Measurements from ENCODE around the gene KLK1.

The KLK1 gene

GRCh38 chr19:50839712-50840655, 16.4 kb upstream of the KLK1 start:
- Mint-ChIP-seq H3K4me1 (peaks cover 12% of the 10 kb centered on the region), H3K36me3 (ENCODE audit: low read depth) (no peaks in the 10 kb centered on the region), H3K27me3 (ENCODE audit: low read depth, poor library complexity) (peaks cover 95% of the 10 kb centered on the region), H3K27ac (no peak overlapping the region), H3K9me3 (peaks cover 31% of the 10 kb centered on the region), H3K4me3 (no peak overlapping the region)
- no peak for DNase-seq
- TF ChIP-seq CTCF (IDR thresholded peaks at IDR 0.05) = no peak

GRCh38 chr19:50838239-50838638, 14.7 kb upstream of the KLK1 start:
- DNase-seq = no peak
- Mint-ChIP-seq H3K36me3 (ENCODE audit: low read depth) (no peaks in the 10 kb centered on the region), H3K4me3 (peak overlapping the region; percentile 10), H3K4me1 (peaks cover 12% of the 10 kb centered on the region), H3K9me3 (peaks cover 19% of the 10 kb centered on the region), H3K27ac (no peak overlapping the region), H3K27me3 (ENCODE audit: low read depth, poor library complexity) (peaks cover 91% of the 10 kb centered on the region)
- no peak for TF ChIP-seq CTCF (IDR thresholded peaks at IDR 0.05)

GRCh38 chr19:50837300-50837699, 13.7 kb upstream of the KLK1 start:
- peaks cover 89% of the 10 kb centered on the region for H3K27me3 Mint-ChIP-seq (ENCODE audit: low read depth, poor library complexity)
- H3K27ac Mint-ChIP-seq = no peak overlapping the region
- DNase-seq = no peak
- peaks cover 12% of the 10 kb centered on the region for H3K4me1 Mint-ChIP-seq
- TF ChIP-seq CTCF (IDR thresholded peaks at IDR 0.05) = no peak
- no peaks in the 10 kb centered on the region for H3K36me3 Mint-ChIP-seq (ENCODE audit: low read depth)
- H3K4me3 Mint-ChIP-seq = peak overlapping the region; percentile 33
- peaks cover 9% of the 10 kb centered on the region for H3K9me3 Mint-ChIP-seq

GRCh38 chr19:50836543-50837195, 13.1 kb upstream of the KLK1 start:
- Mint-ChIP-seq H3K27me3 (ENCODE audit: low read depth, poor library complexity) (peaks cover 89% of the 10 kb centered on the region), H3K36me3 (ENCODE audit: low read depth) (no peaks in the 10 kb centered on the region), H3K4me3 (peak overlapping the region; percentile 88), H3K27ac (no peak overlapping the region), H3K4me1 (peaks cover 12% of the 10 kb centered on the region), H3K9me3 (peaks cover 5% of the 10 kb centered on the region)
- TF ChIP-seq CTCF (IDR thresholded peaks at IDR 0.05) = no peak
- no peak for DNase-seq

- H3K9me3 Mint-ChIP-seq = no peaks in the 10 kb centered on the region
- peak; percentile 95 for DNase-seq
- peaks cover 87% of the 10 kb centered on the region for H3K27me3 Mint-ChIP-seq (ENCODE audit: low read depth, poor library complexity)
- no peak for TF ChIP-seq CTCF (IDR thresholded peaks at IDR 0.05)
- no peaks in the 10 kb centered on the region for H3K36me3 Mint-ChIP-seq (ENCODE audit: low read depth)
- H3K4me1 Mint-ChIP-seq = peaks cover 12% of the 10 kb centered on the region
- H3K4me3 Mint-ChIP-seq = peak overlapping the region; percentile 88
- no peak overlapping the region for H3K27ac Mint-ChIP-seq
Observed at GRCh38 chr19:50835785-50836542, 12.4 kb upstream of the KLK1 start.
